ENCODE measurements around the gene TSPY8.
"Not testable (repeated sequence)": the region's sequence is repeated elsewhere in the genome, so short reads cannot be mapped to it uniquely, and the experiment has no call there.

The TSPY8 gene, protein sequence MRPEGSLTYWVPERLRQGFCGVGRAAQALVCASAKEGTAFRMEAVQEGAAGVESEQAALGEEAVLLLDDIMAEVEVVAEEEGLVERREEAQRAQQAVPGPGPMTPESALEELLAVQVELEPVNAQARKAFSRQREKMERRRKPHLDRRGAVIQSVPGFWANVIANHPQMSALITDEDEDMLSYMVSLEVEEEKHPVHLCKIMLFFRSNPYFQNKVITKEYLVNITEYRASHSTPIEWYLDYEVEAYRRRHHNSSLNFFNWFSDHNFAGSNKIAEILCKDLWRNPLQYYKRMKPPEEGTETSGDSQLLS

DNA sequence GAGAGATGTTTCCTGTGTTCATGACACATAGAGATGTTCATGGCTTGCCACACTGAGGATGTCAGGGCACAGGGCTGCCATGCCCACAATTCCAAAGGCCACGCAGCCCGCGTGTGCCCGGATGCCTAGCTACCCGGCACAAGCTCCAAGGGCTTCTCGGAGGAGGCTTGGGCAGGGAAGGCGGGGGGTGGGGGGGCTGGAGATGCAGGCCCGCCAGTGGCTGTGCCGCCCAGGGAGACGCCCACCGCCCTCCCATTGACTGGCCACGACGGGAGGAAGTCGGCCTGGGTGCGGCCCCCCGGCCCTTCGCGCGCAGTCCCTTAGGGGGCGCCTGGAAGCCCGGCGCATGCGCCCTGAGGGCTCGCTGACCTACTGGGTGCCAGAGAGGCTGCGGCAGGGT, at the start of gene TSPY8:
Gene TSPY8 (plus strand): TSS at position 301 of the 400 bp plus-strand sequence. CDS start 46 bp downstream, at position 347.
- DNase-seq (ENCODE audit: low spot score) = not testable (repeated sequence)

DNA sequence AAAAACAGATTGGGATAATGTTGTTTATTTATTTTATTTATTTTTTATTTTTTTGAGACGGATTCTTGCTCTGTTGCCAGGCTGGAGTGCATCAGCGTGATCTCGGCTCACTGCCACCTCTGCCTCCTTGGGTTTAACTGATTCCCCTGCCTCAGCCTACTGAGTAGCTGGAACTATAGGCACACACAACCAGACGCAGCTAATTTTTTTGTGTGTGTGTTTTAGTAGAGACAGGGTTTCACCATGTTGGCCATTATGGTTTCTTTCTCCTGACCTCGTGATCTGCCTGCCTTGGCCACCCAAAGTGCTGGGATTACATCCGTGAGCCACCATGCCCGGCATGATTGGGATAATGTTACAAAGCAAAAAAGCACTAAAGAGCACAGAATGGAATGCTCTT, 36.6 kb upstream of the TSPY8 start:
- DNase-seq (ENCODE audit: low spot score) = no peak

DNA sequence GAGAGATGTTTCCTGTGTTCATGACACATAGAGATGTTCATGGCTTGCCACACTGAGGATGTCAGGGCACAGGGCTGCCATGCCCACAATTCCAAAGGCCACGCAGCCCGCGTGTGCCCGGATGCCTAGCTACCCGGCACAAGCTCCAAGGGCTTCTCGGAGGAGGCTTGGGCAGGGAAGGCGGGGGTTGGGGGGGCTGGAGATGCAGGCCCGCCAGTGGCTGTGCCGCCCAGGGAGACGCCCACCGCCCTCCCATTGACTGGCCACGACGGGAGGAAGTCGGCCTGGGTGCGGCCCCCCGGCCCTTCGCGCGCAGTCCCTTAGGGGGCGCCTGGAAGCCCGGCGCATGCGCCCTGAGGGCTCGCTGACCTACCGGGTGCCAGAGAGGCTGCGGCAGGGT, 20.4 kb upstream of the TSPY8 start, which contains the start of gene TSPY4:
Gene TSPY4 (plus strand): TSS at position 301 of the 400 bp plus-strand sequence. CDS start 46 bp downstream, at position 347.
- not testable (repeated sequence) for DNase-seq (ENCODE audit: low spot score)

DNA sequence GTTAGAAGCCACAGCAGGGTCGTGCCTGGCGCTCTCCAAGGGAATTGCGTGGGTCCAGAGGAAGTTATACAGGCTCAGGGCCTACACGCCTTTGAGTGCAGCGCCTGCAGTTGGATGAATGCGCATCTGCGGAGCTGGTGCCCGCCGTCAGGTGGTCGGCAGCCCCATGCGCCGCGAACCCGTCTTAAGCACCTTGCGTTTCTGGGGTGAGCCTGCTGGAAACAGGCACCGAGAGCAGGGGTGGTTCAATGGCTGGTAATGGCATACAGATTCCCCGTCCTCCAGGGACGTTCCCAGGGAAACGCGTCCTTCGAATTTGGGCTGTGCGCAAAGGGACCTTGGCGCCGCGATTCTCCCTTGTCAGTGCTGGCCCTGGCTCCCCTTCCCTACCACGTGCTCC, 38.9 kb downstream of the TSPY8 start:
- DNase-seq (ENCODE audit: low spot score) = not testable (repeated sequence)

DNA sequence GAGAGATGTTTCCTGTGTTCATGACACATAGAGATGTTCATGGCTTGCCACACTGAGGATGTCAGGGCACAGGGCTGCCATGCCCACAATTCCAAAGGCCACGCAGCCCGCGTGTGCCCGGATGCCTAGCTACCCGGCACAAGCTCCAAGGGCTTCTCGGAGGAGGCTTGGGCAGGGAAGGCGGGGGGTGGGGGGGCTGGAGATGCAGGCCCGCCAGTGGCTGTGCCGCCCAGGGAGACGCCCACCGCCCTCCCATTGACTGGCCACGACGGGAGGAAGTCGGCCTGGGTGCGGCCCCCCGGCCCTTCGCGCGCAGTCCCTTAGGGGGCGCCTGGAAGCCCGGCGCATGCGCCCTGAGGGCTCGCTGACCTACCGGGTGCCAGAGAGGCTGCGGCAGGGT, 40.5 kb downstream of the TSPY8 start, which contains the start of gene TSPY3:
Gene TSPY3 (plus strand): TSS at position 301 of the 400 bp plus-strand sequence. CDS start 46 bp downstream, at position 347.
- not testable (repeated sequence) for DNase-seq (ENCODE audit: low spot score)

Measured in GM03348 (cell line).